Right forelimb (tissue), 1 donor: ENCODE results near the gene PRG3.
"Not testable (repeated sequence)": the region's sequence is repeated elsewhere in the genome, so short reads cannot be mapped to it uniquely, and the experiment has no call there.

Source experiments
- DNase-seq: peaks from one replicate; pipeline ENCODE4 v3.0.0-alpha.2; 2018

PRG3 gene

GRCh38 chr11:57407941-57408475, 27.1 kb upstream of the PRG3 start:
- no peak for DNase-seq

- DNase-seq = peak; percentile 49
These were observed 26.3 kb upstream of the PRG3 start for GRCh38 chr11:57407010-57407920.

GRCh38 chr11:57406337-57406904, 25.5 kb upstream of the PRG3 start:
- no peak for DNase-seq

GRCh38 chr11:57405271-57405860, 24.4 kb upstream of the PRG3 start:
- DNase-seq = no peak

GRCh38 chr11:57403802-57404147, 22.8 kb upstream of the PRG3 start:
- DNase-seq = no peak

- not testable (repeated sequence) for DNase-seq
These were observed 22.3 kb upstream of the PRG3 start for GRCh38 chr11:57403003-57403801.

- no peak for DNase-seq
These were observed 21.4 kb upstream of the PRG3 start for GRCh38 chr11:57402188-57403002.

GRCh38 chr11:57399972-57400578, 19.1 kb upstream of the PRG3 start:
- DNase-seq = no peak

GRCh38 chr11:57399221-57399620, 18.3 kb upstream of the PRG3 start:
- no peak for DNase-seq

GRCh38 chr11:57397394-57397990, 16.5 kb upstream of the PRG3 start:
- DNase-seq = no peak

- DNase-seq = no peak
These were observed 15.8 kb upstream of the PRG3 start for GRCh38 chr11:57396744-57397143.

GRCh38 chr11:57395905-57396623, 15.1 kb upstream of the PRG3 start:
- DNase-seq = no peak

GRCh38 chr11:57394203-57394965, 13.4 kb upstream of the PRG3 start:
- no peak for DNase-seq

GRCh38 chr11:57392763-57393105, 11.8 kb upstream of the PRG3 start:
- DNase-seq = no peak

GRCh38 chr11:57392066-57392762, 11.3 kb upstream of the PRG3 start:
- DNase-seq = no peak

GRCh38 chr11:57391539-57391938, 10.6 kb upstream of the PRG3 start:
- DNase-seq = no peak

GRCh38 chr11:57391111-57391510, 10.2 kb upstream of the PRG3 start:
- DNase-seq = no peak

GRCh38 chr11:57390535-57390934, 9.6 kb upstream of the PRG3 start, which contains the start of gene PRG2:
TSS of gene PRG2 (minus strand) at chr11:57390650. CDS start at chr11:57389944, 706 bp downstream.
- no peak for DNase-seq
